ENCODE data around the gene DHX9.

DHX9 gene

DNA sequence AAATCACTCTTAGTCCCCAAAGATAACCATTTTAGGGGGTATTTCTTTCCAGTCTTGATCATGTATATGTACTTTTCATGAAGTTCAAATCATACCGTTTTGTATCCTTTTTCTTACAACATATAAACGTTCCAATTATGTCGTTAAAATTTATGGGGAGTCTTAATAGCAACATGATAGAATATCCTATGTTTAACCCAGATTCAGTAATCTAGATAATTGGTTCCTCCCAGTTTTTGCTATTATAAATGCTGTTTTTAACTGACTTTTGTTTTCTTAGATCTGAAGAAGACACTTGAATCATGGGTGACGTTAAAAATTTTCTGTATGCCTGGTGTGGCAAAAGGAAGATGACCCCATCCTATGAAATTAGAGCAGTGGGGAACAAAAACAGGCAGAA, 3.1 kb downstream of the DHX9 start:
- DNase-seq, result no peak

DNA sequence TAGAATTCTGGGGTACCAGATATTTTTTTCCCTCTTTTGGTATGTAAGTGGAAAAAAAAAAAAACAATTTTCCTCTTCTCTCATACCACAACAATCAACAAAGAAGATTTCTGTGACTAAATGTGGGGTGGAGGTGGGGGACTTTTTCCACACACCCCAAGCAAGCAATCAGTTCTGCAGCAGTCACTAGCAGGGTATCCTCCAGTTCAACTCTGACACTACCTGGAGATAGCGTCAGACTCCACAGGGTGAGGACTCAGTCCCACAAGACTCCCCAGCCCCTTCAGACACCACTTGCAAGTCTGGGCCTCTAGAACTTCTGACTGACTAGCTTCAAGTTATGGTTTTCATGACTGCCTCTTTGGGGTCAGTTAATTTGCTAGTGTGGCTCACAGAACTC, 6.2 kb downstream of the DHX9 start:
- DNase-seq, result no peak

DNA sequence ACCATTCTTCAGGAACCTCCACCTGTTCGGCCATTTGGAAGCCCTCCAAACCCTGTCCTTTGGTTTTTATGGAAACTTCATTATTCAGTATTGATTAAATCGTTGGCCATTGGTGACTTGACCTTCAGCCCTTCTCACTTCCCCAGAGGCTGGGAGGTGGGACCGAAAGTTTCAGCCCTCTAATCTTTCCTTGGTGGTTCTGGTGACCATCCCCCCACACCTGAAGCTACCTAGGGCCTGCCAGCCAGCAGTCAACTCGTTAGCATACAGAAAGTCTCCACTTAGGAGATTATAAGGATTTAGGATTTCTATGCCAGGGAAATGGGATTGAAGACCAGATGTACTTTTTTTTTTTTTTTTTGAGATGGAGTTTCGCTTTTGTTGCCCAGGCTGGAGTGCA, 6.7 kb downstream of the DHX9 start:
- no peak for DNase-seq

DNA sequence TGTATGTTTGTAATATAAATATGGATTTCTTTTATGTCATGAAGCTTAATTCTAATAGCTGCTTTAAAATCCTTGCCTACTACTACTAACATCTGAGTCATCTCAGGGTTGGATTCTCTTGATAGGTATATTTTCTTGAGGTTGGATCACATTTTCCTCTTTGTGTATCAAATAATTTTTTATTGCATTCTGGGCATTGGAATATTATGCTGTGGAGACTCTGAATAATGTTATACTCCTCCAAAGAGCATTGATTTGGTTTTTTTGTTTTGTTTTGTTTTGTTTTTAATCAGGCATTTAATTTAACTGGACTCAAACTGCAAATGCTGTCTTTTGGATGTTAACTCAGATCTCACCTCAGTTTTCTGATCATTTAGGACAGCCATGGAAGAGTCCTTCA, 8.0 kb downstream of the DHX9 start:
- DNase-seq, result no peak

DNA sequence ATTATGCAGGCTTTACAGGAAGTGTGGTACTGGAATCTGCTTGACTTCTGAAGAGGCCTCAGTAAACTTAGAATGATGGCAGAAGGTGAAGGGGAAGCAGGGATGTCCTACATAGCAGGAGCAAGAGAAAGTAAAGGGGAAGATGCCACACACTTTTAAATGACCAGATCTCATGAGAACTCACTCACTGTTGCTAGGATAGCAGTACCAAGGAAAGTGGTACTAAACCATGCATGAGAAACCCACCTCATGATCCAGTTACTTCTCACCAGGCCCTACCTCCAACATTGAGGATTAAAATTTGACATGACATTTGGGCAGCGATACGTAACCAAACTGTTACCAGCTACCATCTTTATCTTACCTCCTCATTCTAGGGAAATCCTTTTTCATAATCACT, 9.6 kb downstream of the DHX9 start:
- DNase-seq, result no peak

DNA sequence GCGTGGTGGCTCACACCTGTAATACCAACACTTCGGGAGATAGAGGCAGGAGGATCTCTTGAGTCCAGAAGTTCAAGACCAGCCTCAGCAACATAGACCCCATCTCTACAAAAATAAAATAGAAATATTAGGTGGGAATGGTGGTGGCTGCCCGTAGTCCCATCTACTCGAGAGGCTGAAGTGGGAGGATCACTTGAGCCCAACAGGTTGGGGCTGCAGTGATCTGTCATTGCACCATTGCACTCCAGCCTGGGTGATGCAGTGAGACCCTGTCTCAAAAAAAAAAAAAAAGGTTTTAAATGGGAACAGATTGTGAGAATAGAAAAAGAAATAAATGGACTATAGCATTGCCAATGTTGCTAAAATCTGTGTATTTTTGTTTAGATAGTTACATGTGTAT, 11.2 kb downstream of the DHX9 start:
- no peak for DNase-seq

DNA sequence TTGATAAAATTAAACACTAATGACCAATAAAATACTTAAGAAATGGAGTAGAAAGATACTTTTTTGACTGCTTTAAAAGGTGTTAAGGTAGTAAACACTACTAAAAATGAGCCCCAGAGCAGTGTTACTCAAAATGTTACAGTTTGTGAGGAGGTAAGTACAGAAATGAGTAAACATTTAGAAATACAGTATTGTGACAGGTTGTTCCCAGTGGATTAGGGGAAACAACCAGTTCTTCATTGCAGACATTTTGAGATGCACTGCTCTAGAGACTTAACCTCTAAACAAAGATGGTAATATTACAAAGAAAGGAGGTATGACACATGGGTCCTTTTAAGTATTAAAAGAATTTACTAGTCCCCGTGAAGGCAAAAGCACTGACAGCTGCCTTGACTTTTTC, 12.7 kb downstream of the DHX9 start:
- DNase-seq, result no peak

DNA sequence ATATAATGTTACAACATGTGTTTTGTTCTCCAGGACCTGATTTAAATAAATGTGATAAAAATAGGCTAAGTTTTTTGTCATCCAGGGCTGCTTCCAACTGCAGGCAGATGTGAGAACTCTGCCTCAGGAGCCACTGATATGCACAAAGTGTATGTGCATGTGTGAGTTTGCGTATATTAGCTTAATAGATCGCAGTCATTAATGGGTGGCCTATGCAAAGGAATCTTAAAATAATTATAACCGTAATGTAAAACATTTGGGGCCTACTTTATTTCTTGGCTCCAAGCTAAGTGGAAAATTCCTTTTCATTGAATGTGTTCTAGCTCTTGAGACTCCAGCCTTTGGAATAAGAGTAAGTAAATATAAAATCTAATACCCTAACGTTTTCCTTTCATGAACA, 16.8 kb downstream of the DHX9 start:
- DNase-seq, result no peak

DNA sequence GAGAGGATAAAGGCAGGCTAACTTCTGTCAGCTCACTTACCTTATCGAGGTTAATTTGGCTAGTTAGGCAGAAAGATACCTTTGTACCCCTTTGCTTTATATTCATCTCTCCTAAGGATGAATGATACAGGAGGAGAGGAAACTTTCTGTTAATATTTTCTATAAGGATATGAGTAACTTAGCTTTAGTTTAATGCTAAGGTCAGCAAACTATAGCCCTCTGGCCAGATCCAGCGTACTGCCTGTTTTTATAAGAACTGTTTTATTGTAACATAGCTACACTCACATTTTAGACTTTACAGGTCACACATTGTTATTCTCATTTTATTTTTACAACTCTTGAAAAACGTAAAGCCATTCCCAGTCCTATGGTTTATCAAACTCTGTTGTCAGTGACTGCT, 18.1 kb downstream of the DHX9 start:
- no peak for DNase-seq

DNA sequence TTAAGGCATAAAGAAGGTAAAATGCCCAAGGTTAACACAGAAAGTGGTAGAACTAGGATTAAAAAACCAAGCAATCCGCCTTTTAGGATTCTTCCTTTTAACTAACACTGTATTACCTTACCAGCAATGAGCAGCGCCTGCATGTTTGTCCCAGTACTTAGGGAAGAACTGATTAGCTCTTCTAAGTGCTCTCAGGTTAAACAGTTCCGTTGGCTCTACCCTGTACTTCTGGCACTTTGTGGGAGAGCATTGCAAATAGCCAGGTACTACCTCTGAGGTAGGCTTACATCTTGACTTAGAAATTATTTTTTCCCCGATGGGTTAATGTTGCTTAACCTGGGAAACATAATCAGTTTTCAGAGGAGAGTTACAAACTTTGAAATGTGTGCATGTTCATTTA, 21.5 kb downstream of the DHX9 start:
- no peak for DNase-seq

DNA sequence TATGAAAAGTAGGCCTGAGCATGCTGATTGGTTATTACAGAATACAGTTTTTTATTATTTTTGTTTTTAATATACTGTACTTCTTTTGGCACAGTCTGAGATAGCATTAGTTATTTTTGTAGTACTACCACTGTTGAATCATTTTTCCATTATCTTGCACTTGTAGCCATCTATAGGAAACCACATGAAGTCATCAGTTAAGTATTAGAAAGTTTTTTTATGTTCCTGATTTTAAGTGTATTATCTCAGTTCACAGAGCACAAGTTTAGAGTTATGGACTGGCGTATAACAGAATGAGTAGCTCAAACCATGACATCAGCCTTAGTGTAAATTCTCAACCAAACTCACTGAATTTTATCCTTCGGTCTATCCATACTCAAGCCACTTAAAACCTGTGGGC, 22.8 kb downstream of the DHX9 start:
- no peak for DNase-seq

DNA sequence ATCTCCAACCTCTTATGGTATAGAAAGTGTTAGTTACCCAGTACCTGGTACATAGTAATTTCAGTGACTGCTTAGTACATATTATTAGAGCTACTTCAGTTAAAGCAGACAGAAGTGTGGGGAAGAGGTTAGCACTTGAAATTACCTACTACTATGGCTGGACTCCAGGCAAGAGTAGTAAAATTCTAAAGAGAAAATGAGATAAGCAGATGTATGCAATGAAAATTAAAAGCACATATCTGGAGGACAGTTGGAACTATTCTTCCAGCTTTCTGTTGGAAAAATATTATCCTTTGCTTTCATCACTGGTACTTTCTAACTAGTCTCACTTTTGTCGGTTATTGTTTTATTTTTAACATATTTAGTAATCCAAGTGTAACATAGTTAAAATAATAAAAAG, 23.7 kb downstream of the DHX9 start:
- DNase-seq, result no peak

DNA sequence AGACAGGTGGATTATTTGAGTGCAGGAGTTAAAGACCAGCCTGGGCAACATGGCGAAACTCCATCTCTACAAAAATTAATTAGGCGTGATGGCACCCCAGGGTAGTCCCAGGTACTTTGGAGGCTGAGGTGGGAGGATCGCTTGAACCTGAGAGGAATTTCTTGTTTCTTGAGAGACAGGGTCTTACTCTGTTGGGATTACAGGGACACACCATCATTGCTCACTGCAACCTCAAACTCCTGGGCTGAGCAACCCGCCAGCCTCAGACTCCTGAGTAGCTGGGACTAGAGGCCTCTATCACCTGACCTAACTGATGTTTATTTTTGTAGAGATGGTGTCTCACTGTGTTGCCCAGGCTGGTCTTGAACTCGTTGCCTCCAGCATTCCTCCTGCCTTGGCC, 24.8 kb downstream of the DHX9 start:
- no peak for DNase-seq

DNA sequence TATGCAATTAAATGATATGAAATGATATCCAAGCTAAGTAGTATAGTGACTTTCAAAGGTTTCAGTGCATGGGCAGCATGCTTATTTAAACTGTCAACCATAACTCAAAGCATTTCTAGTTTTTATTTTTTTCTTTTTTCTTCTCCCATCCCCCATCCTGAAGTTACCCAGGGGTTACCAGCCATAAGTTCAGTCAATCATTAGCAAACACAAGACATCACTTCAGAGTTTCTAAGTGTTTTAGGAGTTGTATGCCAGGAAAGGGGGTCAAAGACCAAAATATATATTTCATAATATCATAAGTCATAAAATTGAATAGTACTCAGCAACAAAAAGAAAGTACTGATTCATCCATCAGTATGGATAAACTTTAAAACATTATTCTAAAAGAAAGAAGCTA, 28.7 kb downstream of the DHX9 start:
- DNase-seq, result no peak

DNA sequence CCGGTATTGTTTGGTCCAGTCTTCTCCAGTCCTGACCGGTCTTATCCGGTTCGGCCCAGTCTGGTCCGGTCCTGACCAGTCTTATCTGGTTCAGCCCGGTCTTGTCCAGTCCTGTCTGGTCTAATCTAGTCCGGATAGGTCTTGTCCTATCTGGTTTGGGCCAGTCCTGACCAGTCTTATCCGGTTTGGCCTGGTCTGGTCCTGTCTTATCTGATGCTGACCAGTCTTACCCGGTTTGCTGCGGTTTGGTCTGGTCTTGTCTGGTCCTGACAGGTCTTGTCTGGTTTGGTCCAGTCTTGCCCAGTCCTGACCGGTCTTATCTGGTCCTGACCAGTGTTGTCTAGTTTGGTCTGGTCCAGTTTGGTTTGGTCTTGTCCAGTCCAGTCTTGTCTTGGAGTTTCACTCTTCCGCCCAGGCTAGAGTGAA, 30.1 kb downstream of the DHX9 start:
- no peak for DNase-seq

DNA sequence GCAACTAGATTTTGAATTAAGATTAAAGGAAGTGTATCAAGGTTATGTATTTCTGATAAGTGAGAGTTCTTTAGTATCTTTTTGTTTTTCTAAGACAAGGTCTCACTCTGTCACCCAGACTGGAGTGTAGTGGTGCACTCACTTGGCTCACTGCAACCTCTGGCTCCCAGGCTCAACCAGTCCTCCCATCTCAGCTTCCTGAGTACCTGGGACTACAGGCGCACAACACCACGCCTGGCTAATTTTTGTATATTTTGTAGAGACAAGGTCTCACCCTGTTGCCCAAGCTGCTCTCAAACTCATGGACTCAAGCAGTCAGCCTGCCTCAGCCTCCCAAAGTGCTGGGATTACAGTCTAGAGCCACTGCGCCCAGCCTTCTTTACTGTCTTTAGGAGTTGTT, 33.7 kb downstream of the DHX9 start:
- DNase-seq, result no peak

DNA sequence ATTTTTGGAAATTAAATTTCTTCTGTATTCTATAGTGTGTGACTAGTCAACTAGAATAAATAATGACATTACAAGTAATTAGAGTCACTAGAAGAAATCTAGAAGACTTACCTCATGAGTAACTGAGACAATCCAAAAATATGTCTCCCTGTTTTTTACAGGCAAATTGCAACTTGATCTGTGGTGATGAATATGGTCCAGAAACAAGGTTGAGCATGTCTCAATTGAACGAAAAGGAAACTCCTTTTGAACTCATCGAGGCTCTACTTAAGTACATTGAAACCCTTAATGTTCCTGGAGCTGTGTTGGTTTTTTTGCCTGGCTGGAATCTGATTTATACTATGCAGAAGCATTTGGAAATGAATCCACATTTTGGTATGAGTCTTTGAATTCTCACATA, 36.7 kb downstream of the DHX9 start:
- DNase-seq, result no peak

DNA sequence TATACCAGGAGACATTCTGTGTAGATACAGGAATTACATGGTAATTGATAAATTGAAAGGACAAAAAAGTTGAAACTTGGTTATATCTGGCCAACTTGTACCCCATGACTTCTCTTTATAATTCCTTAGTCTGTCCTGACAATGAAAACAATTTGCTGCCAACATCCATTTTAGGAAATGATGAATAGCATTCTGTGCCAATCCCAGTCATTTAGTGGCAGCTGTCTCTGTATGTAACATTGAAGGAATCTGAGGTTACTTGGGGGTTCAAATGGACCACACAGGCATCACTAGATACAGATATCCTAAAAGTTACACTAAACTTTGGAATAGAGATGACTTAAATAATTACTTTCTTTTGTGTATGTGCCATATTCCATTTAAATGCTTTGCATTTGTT, 38.2 kb downstream of the DHX9 start:
- no peak for DNase-seq

DNA sequence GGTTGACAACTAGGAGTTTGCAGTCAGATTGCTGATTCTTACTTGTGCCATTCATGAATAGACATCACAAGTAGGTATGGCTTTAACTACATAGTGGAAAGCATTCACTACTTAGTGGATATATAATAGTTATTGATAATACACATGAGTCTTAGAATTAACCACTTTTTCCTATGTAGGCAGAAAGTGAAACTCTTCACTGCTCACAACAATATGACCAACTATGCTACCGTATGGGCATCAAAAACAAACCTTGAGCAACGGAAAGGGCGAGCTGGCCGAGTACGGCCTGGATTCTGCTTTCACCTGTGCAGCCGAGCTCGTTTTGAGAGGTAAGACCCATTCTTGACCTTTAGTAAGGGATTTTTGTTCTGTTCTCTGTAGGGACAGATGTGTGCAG, 38.7 kb downstream of the DHX9 start:
- DNase-seq, result no peak

DNA sequence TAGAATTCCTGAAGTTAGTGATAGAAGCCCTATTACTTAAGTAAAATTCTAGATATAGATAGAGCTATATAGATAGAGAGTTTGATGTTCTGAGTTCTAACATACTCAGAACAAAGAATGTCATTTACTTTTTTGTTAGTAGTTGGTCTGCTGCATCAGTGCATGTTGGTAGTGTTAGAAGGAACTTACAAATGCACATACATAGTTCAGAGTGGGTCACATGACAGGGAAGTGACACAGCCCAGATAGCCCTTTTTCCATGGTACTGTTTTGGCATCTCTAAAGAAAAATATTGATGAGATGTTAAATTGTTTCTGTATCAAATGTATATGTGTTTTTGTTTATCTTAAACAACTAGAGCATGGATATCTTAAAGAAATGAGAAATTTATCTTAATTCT, 45.7 kb downstream of the DHX9 start:
- DNase-seq, result no peak

DNA sequence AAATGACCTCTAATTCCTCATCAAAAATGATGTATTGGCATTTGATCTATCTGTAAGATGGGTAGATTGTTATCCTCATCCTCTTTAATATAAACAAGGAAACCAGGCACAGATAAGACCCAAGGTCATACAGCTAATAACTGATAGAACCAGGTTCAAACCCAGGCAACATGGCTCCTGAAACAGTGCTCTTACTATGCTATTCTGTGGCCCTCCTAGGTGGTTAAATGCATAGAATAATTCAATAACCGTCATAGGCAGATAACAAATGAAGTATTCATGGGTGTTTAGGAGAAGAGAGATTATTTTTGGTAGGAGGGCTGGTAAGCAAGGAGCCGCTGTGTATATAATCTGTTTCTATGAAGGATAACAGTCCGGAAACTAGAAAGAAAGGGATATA, 46.4 kb downstream of the DHX9 start:
- DNase-seq, result no peak

DNA sequence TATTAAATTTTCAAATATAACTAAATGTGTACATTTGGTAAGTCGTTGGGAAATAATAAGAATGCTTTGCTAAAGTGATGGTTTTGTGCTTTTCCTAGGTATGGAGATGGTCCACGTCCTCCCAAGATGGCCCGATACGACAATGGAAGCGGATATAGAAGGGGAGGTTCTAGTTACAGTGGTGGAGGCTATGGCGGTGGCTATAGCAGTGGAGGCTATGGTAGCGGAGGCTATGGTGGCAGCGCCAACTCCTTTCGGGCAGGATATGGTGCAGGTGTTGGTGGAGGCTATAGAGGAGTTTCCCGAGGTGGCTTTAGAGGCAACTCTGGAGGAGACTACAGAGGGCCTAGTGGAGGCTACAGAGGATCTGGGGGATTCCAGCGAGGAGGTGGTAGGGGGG, 47.8 kb downstream of the DHX9 start:
- DNase-seq, result no peak

DNA sequence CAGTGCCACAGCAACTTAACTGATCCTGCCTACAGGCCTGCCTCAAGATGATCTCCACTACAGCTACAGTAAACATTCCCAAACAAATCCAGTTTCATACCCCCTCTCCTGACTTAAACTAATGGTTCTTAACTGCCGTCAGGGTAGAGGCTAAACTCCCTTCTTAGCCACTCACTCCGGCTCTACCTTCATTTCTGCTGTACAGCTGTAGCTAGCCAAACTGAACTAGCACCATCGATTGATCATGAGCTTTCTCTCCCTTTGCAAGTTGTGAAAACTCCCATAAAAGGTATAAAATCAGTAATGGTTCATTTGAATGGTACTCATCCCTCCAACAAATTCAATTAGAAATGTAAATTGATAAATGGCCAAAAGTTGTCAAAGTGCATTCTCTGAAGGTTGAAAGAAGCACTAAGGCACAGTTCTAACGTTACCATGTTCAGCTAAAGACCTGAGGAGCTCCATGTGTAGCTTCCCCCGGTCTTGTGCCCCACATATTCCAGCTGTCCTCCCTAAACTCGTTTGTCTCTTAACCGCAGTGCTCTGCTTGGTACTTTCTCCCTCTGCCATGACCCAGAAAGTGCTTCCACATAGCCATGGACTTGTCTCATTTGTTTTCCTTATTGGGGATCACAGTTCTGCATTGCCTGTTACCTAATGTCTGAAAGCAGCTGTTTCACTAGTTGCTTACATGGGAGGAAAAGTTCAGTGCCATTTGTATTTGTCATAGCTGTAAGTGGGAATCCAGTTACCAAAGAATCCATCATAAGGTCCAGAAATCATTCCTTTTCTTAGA, 49.8 kb downstream of the DHX9 start:
- no peak for DNase-seq

DNA sequence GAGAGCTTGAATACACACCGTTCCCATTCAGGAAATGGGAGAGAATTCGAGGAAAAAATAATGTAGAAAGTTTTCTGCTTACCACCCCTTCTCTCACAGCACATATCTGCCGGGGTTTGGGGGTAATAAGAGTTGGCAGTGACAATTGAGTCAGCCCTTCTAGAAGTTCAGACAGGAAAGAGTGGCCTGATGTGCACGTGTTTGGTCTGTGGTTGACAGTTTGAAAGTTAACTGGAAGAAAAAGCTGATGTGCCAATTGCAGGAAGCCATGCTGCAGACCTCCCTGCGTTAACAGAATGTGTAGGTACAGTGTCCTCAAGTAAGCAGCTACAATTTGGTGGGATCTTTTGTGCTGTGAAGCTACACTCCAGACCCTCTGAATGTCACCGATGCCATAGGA, 50.9 kb downstream of the DHX9 start:
- DNase-seq, result no peak

DNA sequence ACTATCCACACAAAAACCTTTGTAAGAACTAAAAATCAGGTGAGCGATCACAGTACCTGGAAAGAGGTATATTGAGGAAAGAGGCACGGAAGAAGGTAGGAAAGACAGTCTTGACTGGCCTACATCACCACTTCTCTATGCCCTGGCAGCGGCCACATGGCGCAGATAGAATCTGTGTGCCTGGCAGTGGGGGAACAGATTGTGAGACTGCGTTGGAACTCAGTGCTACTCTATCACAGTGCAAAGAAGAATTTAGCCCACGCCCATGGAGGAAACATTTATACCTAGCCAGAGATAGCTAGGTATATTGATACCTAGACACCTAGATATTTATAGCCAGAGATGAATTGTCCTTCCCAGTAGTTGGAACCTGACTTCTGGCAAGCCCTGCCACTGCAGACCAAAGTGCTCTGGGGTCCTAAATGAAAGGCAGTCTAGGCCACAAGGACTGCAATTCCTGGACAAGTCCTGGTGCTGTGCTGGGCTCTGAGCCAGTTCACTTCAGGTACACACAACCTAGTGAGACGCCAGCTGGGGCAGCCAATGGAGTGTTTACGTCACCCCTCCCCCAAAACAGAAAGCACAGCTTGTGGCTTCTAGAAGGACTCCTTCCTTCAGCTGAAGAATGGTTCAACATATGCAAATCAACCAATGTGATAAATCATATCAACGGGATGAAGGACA, 51.9 kb downstream of the DHX9 start:
- DNase-seq, result peak; percentile 55 to 56

Data from SHP77 (cell line).